Effector memory CD8-positive, alpha-beta T cell (primary cell): ENCODE data around the gene ADCY10.

Source experiments
- ATAC-seq: fragments of 150-1000 bp; cut with Tn5 transposase; replicated peaks from 2 replicates; pipeline ENCODE4 v1.10.0; 2021; ENCODE audit warnings: mild to moderate bottlenecking, moderate library complexity
- DNase-seq, 3 experiments: peaks; one replicate each; pipeline ENCODE4 v3.0.0; 2021
- H3K27ac Mint-ChIP-seq, 2 donors: one replicate each; pipeline ENCODE4 v1.8.0; 2022; ENCODE audit warnings: mild to moderate bottlenecking in 2 of 2, mixed read lengths in 2 of 2, moderate library complexity in 2 of 2
- H3K27me3 Mint-ChIP-seq, 2 donors: one replicate each; pipeline ENCODE4 v1.8.0; 2022; ENCODE audit warnings: mixed read lengths in 2 of 2
- H3K36me3 Mint-ChIP-seq: one replicate; pipeline ENCODE4 v1.8.0; 2022; ENCODE audit warnings: mild to moderate bottlenecking, moderate library complexity, mixed read lengths; ENCODE audit not compliant: insufficient read depth
- H3K4me1 Mint-ChIP-seq, 2 donors: one replicate each; pipeline ENCODE4 v1.8.0; 2022; ENCODE audit warnings: low read depth in 2 of 2, mixed read lengths in 2 of 2
- H3K4me3 Mint-ChIP-seq, 2 donors: one replicate each; pipeline ENCODE4 v1.8.0; 2022; ENCODE audit warnings: mild to moderate bottlenecking in 2 of 2, mixed read lengths in 2 of 2, moderate library complexity in 2 of 2
- H3K9me3 Mint-ChIP-seq, 2 donors: one replicate each; pipeline ENCODE4 v1.8.0; 2022; ENCODE audit warnings: mixed read lengths in 2 of 2

Gene ADCY10

GRCh38 chr1:167764458-167765330, 149.2 kb downstream of the ADCY10 start:
- H3K27ac Mint-ChIP-seq = no peak overlapping the region
- H3K9me3 Mint-ChIP-seq = no peaks in the 10 kb centered on the region
- H3K36me3 Mint-ChIP-seq = no peaks in the 10 kb centered on the region
- H3K4me3 Mint-ChIP-seq = no peak overlapping the region
- H3K4me1 Mint-ChIP-seq = peaks cover 7 to 17% of the 10 kb centered on the region in 2 donors
- DNase-seq (no peak), ATAC-seq (no peak)
- no peaks in the 10 kb centered on the region for H3K27me3 Mint-ChIP-seq

DNA sequence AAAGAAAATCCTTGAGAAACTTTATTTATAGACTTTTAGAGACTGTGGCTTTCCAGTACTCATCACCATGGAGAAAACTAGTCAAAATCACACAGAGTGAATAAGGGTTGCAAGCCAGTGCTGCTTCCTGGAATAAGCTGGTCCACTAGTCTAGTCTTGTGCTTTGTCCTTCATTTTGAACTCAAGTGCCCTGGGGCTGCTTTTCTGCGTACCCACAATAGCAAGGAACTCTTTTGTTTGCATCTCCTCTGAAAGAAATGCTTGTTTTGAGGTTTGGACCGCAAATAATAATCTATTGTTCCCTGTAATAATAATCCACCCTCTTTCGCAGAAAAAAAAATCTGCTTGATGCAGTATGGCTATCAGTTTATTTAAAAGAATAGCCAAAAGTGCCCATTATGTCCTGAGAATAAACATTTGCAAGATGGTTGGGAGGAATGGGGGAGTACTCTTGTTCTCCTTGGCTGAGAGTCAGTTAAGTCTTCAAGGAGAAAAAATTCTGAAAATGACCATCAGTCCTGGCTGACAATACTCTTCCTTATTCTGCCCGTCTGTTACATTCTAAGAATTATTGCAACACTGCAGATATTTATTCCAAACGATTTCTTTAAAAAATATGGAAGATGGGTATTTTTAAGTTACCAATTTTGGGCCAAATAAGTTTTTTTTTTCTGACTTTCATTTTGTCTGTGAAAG, 150.3 kb downstream of the ADCY10 start:
- Mint-ChIP-seq H3K4me1 (peaks cover 7 to 17% of the 10 kb centered on the region in 2 donors), H3K4me3 (no peak overlapping the region), H3K27ac (no peak overlapping the region), H3K9me3 (no peaks in the 10 kb centered on the region), H3K27me3 (no peaks in the 10 kb centered on the region), H3K36me3 (no peaks in the 10 kb centered on the region)
- ATAC-seq (no peak), DNase-seq (no peak)

DNA sequence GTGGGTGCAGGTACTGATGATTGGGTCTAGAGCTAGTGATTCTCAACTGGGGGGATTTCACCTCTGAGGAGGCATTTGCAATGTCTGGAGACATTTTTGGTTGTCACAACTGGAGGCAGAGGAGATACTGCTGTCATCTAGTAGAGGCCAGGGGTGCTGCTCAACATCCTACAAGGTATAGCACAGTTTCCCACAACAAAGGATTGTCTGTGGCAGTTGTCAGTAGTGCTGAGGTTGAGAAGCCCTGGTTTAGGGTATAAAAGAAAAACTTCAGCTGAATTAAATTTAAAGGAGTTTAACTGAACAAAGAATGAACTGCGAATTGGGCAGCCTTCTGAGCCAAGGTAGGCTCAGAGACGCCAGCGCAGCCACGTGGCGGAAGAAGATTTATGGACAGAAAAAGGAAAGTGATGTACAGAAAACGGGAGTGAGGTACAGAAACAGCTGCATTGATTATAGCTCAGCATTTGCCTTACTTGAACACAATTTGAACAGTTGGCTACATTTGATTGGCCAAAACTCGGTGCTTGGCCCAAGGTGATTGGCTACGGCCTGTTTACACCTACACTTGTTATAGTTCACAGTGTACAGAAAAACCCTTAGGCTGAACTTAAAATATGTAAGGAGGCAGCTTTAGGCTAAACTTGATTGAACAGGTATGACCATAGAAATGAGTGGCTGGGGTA, 151.7 kb downstream of the ADCY10 start:
- H3K4me3 Mint-ChIP-seq = no peak overlapping the region
- H3K27ac Mint-ChIP-seq = no peak overlapping the region
- H3K4me1 Mint-ChIP-seq = peaks cover 7 to 17% of the 10 kb centered on the region in 2 donors
- no peaks in the 10 kb centered on the region for H3K9me3 Mint-ChIP-seq
- no peaks in the 10 kb centered on the region for H3K36me3 Mint-ChIP-seq
- DNase-seq (no peak), ATAC-seq (peak; percentile 37)
- no peaks in the 10 kb centered on the region for H3K27me3 Mint-ChIP-seq

- DNase-seq (no peak), ATAC-seq (no peak)
- Mint-ChIP-seq H3K36me3 (no peaks in the 10 kb centered on the region), H3K9me3 (no peaks in the 10 kb centered on the region), H3K4me3 (no peak overlapping the region), H3K4me1 (peaks cover 7 to 17% of the 10 kb centered on the region in 2 donors), H3K27ac (peak overlapping the region in 1 of 2 donors; percentile 14), H3K27me3 (no peaks in the 10 kb centered on the region)
Observed at GRCh38 chr1:167761400-167761799, 152.5 kb downstream of the ADCY10 start.
